Activated naive CD8-positive, alpha-beta T cell treated with anti-CD3 and anti-CD28 coated beads, Interleukin-2, amount 10 ng/mL, durations not matched to agents 7 days and 5 days (primary cell): ENCODE results near the gene CPVL. TPM values are rescaled to one million over a fixed set of nuclear protein-coding genes. Genes with fewer than 3 reads are reported as not detected.

ENCODE experiments used
- ATAC-seq: fragments of 150-1000 bp; cut with Tn5 transposase; one replicate; pipeline ENCODE4 v1.10.0; 2021; ENCODE audit warnings: low read depth, moderate library complexity
- POLR2A ChIA-PET: fragments of 350-600 bp; sonication (Branson Sonifier 250); formaldehyde crosslinking; loops from one replicate; lab custom pipeline; 2021; ENCODE audit warnings: antibody characterized with exemption; lab: Charles Lee
- DNase-seq: peaks from one replicate; pipeline ENCODE4 v3.0.0; 2021
- H3K27ac Mint-ChIP-seq: one replicate; pipeline ENCODE4 v1.8.0; 2022; ENCODE audit warnings: mild to moderate bottlenecking, mixed read lengths
- H3K27me3 Mint-ChIP-seq: one replicate; pipeline ENCODE4 v1.8.0; 2022; ENCODE audit warnings: mild to moderate bottlenecking, moderate library complexity, mixed read lengths
- H3K36me3 Mint-ChIP-seq: one replicate; pipeline ENCODE4 v1.8.0; 2021; ENCODE audit warnings: mild to moderate bottlenecking, mixed read lengths
- H3K4me1 Mint-ChIP-seq: one replicate; pipeline ENCODE4 v1.8.0; 2021; ENCODE audit warnings: mixed read lengths
- H3K4me3 Mint-ChIP-seq: one replicate; pipeline ENCODE4 v1.8.0; 2022; ENCODE audit warnings: mild to moderate bottlenecking, moderate library complexity, mixed read lengths
- H3K9me3 Mint-ChIP-seq: one replicate; pipeline ENCODE4 v1.8.0; 2021; ENCODE audit warnings: mixed read lengths
- total RNA-seq, 2 experiments: library from RNA; stranded (reverse); gene quantifications; one replicate each; pipeline ENCODE4 v1.2.3, GENCODE V29; 2021

Gene CPVL
- total RNA-seq, 2 experiments from 2014 or later = 0.75 to 1.2 TPM

- H3K27ac Mint-ChIP-seq = no peak overlapping the region
- ATAC-seq (no peak), DNase-seq (no peak)
- H3K27me3 Mint-ChIP-seq = peaks cover 6% of the 10 kb centered on the region
- POLR2A ChIA-PET = no interaction called here
- no peaks in the 10 kb centered on the region for H3K4me1 Mint-ChIP-seq
- H3K9me3 Mint-ChIP-seq = no peaks in the 10 kb centered on the region
- H3K36me3 Mint-ChIP-seq = no peaks in the 10 kb centered on the region
- no peak overlapping the region for H3K4me3 Mint-ChIP-seq
These were observed 161.7 kb downstream of the CPVL start for GRCh38 chr7:28984631-28985030.

- no peaks in the 10 kb centered on the region for H3K36me3 Mint-ChIP-seq
- no peak for DNase-seq
- POLR2A ChIA-PET = no interaction called here
- no peak overlapping the region for H3K27ac Mint-ChIP-seq
- H3K27me3 Mint-ChIP-seq = peaks cover 6% of the 10 kb centered on the region
- no peaks in the 10 kb centered on the region for H3K9me3 Mint-ChIP-seq
- no peak for ATAC-seq
- no peak overlapping the region for H3K4me3 Mint-ChIP-seq
- no peaks in the 10 kb centered on the region for H3K4me1 Mint-ChIP-seq
These were observed 162.1 kb downstream of the CPVL start for GRCh38 chr7:28984217-28984616.

GRCh38 chr7:28983396-28984190 lies 162.7 kb downstream of the CPVL start:
- DNase-seq = no peak
- no peak overlapping the region for H3K4me3 Mint-ChIP-seq
- H3K36me3 Mint-ChIP-seq = no peaks in the 10 kb centered on the region
- H3K9me3 Mint-ChIP-seq = no peaks in the 10 kb centered on the region
- POLR2A ChIA-PET = no interaction called here
- no peak for ATAC-seq
- H3K4me1 Mint-ChIP-seq = no peaks in the 10 kb centered on the region
- H3K27me3 Mint-ChIP-seq = peaks cover 6% of the 10 kb centered on the region
- no peak overlapping the region for H3K27ac Mint-ChIP-seq

GRCh38 chr7:28981161-28981465 lies 165.2 kb downstream of the CPVL start:
- no peak for ATAC-seq
- H3K4me3 Mint-ChIP-seq = no peak overlapping the region
- no peaks in the 10 kb centered on the region for H3K4me1 Mint-ChIP-seq
- no peak overlapping the region for H3K27ac Mint-ChIP-seq
- no peaks in the 10 kb centered on the region for H3K9me3 Mint-ChIP-seq
- peaks cover 6% of the 10 kb centered on the region for H3K27me3 Mint-ChIP-seq
- no peaks in the 10 kb centered on the region for H3K36me3 Mint-ChIP-seq
- no peak for DNase-seq
- POLR2A ChIA-PET = no interaction called here

GRCh38 chr7:28980451-28981160 lies 165.7 kb downstream of the CPVL start:
- POLR2A ChIA-PET = no interaction called here
- DNase-seq = no peak
- Mint-ChIP-seq H3K4me3 (no peak overlapping the region), H3K27me3 (peaks cover 6% of the 10 kb centered on the region), H3K9me3 (no peaks in the 10 kb centered on the region), H3K4me1 (no peaks in the 10 kb centered on the region), H3K27ac (no peak overlapping the region), H3K36me3 (no peaks in the 10 kb centered on the region)
- no peak for ATAC-seq

- H3K36me3 Mint-ChIP-seq = no peaks in the 10 kb centered on the region
- H3K27ac Mint-ChIP-seq = no peak overlapping the region
- DNase-seq (no peak), ATAC-seq (no peak)
- POLR2A ChIA-PET = no interaction called here
- H3K27me3 Mint-ChIP-seq = peaks cover 6% of the 10 kb centered on the region
- H3K9me3 Mint-ChIP-seq = no peaks in the 10 kb centered on the region
- H3K4me1 Mint-ChIP-seq = no peaks in the 10 kb centered on the region
- H3K4me3 Mint-ChIP-seq = no peak overlapping the region
These were observed 166.6 kb downstream of the CPVL start for GRCh38 chr7:28979776-28980175.

- no peaks in the 10 kb centered on the region for H3K4me1 Mint-ChIP-seq
- no peak overlapping the region for H3K27ac Mint-ChIP-seq
- POLR2A ChIA-PET = no interaction called here
- no peak for DNase-seq
- no peaks in the 10 kb centered on the region for H3K36me3 Mint-ChIP-seq
- no peak for ATAC-seq
- H3K4me3 Mint-ChIP-seq = no peak overlapping the region
- peaks cover 7% of the 10 kb centered on the region for H3K9me3 Mint-ChIP-seq
- H3K27me3 Mint-ChIP-seq = peaks cover 6% of the 10 kb centered on the region
These were observed 168.5 kb downstream of the CPVL start for GRCh38 chr7:28977881-28978280.

GRCh38 chr7:28976022-28976421 lies 170.3 kb downstream of the CPVL start:
- POLR2A ChIA-PET = no interaction called here
- no peaks in the 10 kb centered on the region for H3K4me1 Mint-ChIP-seq
- peaks cover 3% of the 10 kb centered on the region for H3K27me3 Mint-ChIP-seq
- peaks cover 12% of the 10 kb centered on the region for H3K9me3 Mint-ChIP-seq
- no peak for ATAC-seq
- H3K4me3 Mint-ChIP-seq = no peak overlapping the region
- DNase-seq = no peak
- H3K27ac Mint-ChIP-seq = no peak overlapping the region
- peaks cover 2% of the 10 kb centered on the region for H3K36me3 Mint-ChIP-seq

GRCh38 chr7:28973591-28973990 lies 172.7 kb downstream of the CPVL start:
- no peak overlapping the region for H3K27ac Mint-ChIP-seq
- peaks cover 2% of the 10 kb centered on the region for H3K36me3 Mint-ChIP-seq
- H3K9me3 Mint-ChIP-seq = peaks cover 16% of the 10 kb centered on the region
- POLR2A ChIA-PET = no interaction called here
- ATAC-seq (no peak), DNase-seq (no peak)
- H3K4me1 Mint-ChIP-seq = no peaks in the 10 kb centered on the region
- H3K4me3 Mint-ChIP-seq = no peak overlapping the region
- no peaks in the 10 kb centered on the region for H3K27me3 Mint-ChIP-seq

- no peaks in the 10 kb centered on the region for H3K36me3 Mint-ChIP-seq
- no peak overlapping the region for H3K27ac Mint-ChIP-seq
- H3K4me3 Mint-ChIP-seq = no peak overlapping the region
- no peaks in the 10 kb centered on the region for H3K4me1 Mint-ChIP-seq
- peaks cover 2% of the 10 kb centered on the region for H3K9me3 Mint-ChIP-seq
- DNase-seq (no peak), ATAC-seq (no peak)
- peaks cover 14% of the 10 kb centered on the region for H3K27me3 Mint-ChIP-seq
- POLR2A ChIA-PET = no interaction called here
These were observed 182.3 kb downstream of the CPVL start for GRCh38 chr7:28964056-28964455.

- Mint-ChIP-seq H3K27me3 (peaks cover 30% of the 10 kb centered on the region), H3K4me1 (peaks cover 6% of the 10 kb centered on the region), H3K36me3 (peaks cover 2% of the 10 kb centered on the region), H3K9me3 (no peaks in the 10 kb centered on the region), H3K27ac (no peak overlapping the region), H3K4me3 (no peak overlapping the region)
- POLR2A ChIA-PET = no interaction called here
- ATAC-seq = no peak
- no peak for DNase-seq
These were observed 184.4 kb downstream of the CPVL start for GRCh38 chr7:28961972-28962371.

- peaks cover 37% of the 10 kb centered on the region for H3K27me3 Mint-ChIP-seq
- H3K27ac Mint-ChIP-seq = no peak overlapping the region
These were observed 186.1 kb downstream of the CPVL start for GRCh38 chr7:28960071-28960840.

GRCh38 chr7:28958980-28959347 lies 187.4 kb downstream of the CPVL start:
- DNase-seq (no peak), ATAC-seq (no peak)
- H3K36me3 Mint-ChIP-seq = peaks cover 2% of the 10 kb centered on the region
- POLR2A ChIA-PET = no interaction called here
- H3K9me3 Mint-ChIP-seq = no peaks in the 10 kb centered on the region
- no peak overlapping the region for H3K27ac Mint-ChIP-seq
- peaks cover 49% of the 10 kb centered on the region for H3K27me3 Mint-ChIP-seq
- H3K4me3 Mint-ChIP-seq = no peak overlapping the region
- peaks cover 6% of the 10 kb centered on the region for H3K4me1 Mint-ChIP-seq

More at GRCh38 chr7:28960071-28960840, 186.1 kb downstream of the CPVL start:
- POLR2A ChIA-PET = no interaction called here
- no peak for ATAC-seq
- DNase-seq = no peak
- no peaks in the 10 kb centered on the region for H3K9me3 Mint-ChIP-seq
- peaks cover 2% of the 10 kb centered on the region for H3K36me3 Mint-ChIP-seq
- H3K4me3 Mint-ChIP-seq = no peak overlapping the region
- peaks cover 6% of the 10 kb centered on the region for H3K4me1 Mint-ChIP-seq
